Measurements from ENCODE around the gene TUBGCP2.
A peak's percentile ranks its signal among the peaks of the same experiment; 100 is the strongest.
"Not testable (repeated sequence)": the region's sequence is repeated elsewhere in the genome, so short reads cannot be mapped to it uniquely, and the experiment has no call there.

Gene TUBGCP2

GRCh38 chr10:133270773-133271297, 37.8 kb downstream of the TUBGCP2 start:
- DNase-seq, result no peak
- TF ChIP-seq POLR2A (IDR thresholded peaks at IDR 0.05; ENCODE audit: low read length) (no peak), GATA1 (IDR thresholded peaks at IDR 0.05; ENCODE audit: low read depth, low read length) (no peak)

GRCh38 chr10:133270204-133270603, 38.5 kb downstream of the TUBGCP2 start:
- no peak for TF ChIP-seq POLR2A (IDR thresholded peaks at IDR 0.05; ENCODE audit: low read length)
- TF ChIP-seq GATA1 (IDR thresholded peaks at IDR 0.05; ENCODE audit: low read depth, low read length), result no peak
- no peak for DNase-seq

GRCh38 chr10:133269367-133269766, 39.3 kb downstream of the TUBGCP2 start:
- no peak for DNase-seq
- no peak for TF ChIP-seq GATA1 (IDR thresholded peaks at IDR 0.05; ENCODE audit: low read depth, low read length)
- no peak for TF ChIP-seq POLR2A (IDR thresholded peaks at IDR 0.05; ENCODE audit: low read length)

DNA sequence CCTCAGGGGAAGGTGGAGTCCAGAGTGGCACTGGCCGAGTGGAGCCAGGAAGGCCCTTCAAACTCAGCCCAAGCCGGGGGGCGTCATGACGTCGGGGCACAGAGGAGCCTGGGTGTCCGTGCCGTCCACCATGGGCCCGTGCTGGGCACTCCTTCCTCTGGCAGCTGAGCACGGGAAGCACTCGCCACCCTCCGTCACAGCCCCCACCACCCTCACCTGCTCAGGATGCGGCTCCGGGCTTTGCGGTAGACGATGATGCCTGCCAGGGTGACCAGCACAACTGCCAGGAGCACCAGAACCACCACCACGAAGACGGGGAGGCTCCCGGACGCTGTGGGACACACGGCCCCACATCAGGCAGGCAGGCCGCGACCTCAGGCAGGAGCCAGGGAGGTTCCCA, 40.1 kb downstream of the TUBGCP2 start:
- no peak for TF ChIP-seq GATA1 (IDR thresholded peaks at IDR 0.05; ENCODE audit: low read depth, low read length)
- no peak for TF ChIP-seq POLR2A (IDR thresholded peaks at IDR 0.05; ENCODE audit: low read length)
- no peak for DNase-seq

- no peak for TF ChIP-seq GATA1 (IDR thresholded peaks at IDR 0.05; ENCODE audit: low read depth, low read length)
- no peak for TF ChIP-seq POLR2A (IDR thresholded peaks at IDR 0.05; ENCODE audit: low read length)
- no peak for DNase-seq
Measured at GRCh38 chr10:133267829-133268228, 40.8 kb downstream of the TUBGCP2 start.

- no peak for DNase-seq
- no peak for TF ChIP-seq GATA1 (IDR thresholded peaks at IDR 0.05; ENCODE audit: low read depth, low read length)
- no peak for TF ChIP-seq POLR2A (IDR thresholded peaks at IDR 0.05; ENCODE audit: low read length)
Measured at GRCh38 chr10:133267293-133267692, 41.4 kb downstream of the TUBGCP2 start.

DNA sequence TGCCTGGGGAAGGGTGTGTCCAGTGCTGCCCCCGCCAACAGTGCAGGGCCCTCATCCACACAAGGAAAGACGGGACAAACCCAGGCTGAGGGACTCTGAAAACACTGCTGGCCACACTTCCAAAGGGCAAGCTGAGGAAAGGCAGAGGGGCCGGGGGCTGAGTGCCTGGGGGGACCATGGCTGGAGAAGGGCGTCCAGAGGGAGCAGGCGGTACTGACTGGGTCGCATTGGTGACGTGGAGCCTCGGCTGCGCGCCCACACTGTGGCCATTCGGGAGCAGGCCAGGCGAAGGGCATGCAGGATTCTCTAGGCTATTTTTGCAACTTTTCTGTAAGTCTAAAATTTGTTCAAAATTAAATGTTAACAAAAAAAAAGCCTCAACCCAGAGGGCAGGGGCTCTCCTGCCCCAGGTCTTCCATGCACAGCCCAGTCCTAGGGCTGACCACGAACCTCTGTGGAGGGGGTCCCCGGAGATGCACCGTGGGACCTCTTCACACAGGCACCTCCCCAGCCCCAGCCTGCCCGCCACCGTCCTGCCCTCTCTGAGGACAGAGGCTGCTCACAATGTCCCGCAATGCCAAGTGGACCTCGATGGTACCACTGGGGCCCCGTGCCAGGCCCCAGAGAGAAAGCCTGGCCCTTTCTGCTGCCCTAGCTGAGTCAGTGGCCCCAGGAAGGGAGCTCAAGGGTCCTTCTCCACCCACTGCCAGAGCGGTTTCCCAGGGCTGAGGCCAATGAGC, 42.4 kb downstream of the TUBGCP2 start:
- DNase-seq, result no peak
- TF ChIP-seq POLR2A (IDR thresholded peaks at IDR 0.05; ENCODE audit: low read length) (no peak), GATA1 (IDR thresholded peaks at IDR 0.05; ENCODE audit: low read depth, low read length) (no peak)

DNA sequence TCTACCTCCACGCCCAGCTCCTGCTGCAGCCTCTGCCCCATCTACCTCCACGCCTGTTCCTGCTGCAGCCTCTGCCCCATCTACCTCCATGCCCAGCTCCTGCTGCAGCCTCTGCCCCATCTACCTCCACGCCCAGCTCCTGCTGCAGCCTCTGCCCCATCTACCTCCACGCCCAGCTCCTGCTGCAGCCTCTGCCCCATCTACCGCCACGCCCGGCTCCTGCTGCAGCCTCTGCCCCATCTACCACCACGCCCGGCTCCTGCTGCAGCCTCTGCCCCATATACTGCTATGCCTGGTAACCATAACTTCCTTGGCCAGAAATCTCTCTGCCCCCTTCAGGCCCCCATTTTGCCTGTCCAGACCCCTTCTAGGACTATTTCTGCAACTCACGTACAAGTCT, 43.6 kb downstream of the TUBGCP2 start:
- not testable (repeated sequence) for DNase-seq

- DNase-seq, result peak in 1 of 2 experiments; percentile 17
- TF ChIP-seq GATA1 (IDR thresholded peaks at IDR 0.05; ENCODE audit: low read depth, low read length), result no peak
- TF ChIP-seq POLR2A (IDR thresholded peaks at IDR 0.05; ENCODE audit: low read length), result no peak
Measured at GRCh38 chr10:133264461-133264860, 44.2 kb downstream of the TUBGCP2 start.

DNA sequence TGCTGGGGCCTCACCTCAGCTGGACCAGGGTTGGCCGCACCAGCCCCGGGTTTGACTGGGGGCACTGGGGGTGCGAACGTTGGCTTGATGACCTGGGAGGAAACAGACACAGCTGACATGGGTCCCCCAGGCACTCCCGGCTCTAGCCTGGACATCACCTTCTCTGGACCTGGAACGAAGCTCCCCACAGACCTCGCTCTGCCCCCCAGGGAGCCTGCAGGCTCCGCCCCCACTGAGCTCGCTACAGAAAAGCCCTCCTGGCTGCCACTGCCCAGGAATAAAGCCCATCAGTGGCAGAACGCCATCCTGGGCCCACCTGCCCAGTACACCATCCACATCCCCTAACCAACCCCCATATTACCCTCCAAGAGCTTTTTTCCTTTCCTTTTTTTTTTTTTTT, 45.0 kb downstream of the TUBGCP2 start:
- no peak for TF ChIP-seq POLR2A (IDR thresholded peaks at IDR 0.05; ENCODE audit: low read length)
- TF ChIP-seq GATA1 (IDR thresholded peaks at IDR 0.05; ENCODE audit: low read depth, low read length), result no peak
- DNase-seq, result no peak

DNA sequence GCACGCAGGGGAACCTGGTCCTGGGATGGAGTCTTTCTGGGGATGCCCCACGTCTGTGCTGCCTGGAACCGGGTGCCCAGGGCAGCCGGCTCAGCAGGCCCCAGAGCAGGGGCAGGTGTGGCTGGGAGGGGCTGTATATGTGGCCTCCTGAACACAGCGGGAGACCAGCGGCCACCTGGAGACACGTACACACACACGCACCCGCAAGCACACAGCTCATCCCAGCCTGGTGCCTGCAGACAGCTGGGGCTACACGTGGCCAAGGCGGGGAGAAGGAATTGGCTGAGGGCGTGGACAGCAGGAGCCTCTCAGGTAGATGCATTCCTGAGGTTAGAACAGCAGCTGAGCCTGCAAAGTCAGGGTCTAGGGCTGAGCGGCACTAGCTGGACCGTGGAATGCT, 46.0 kb downstream of the TUBGCP2 start:
- TF ChIP-seq POLR2A (IDR thresholded peaks at IDR 0.05; ENCODE audit: low read length), result no peak
- TF ChIP-seq GATA1 (IDR thresholded peaks at IDR 0.05; ENCODE audit: low read depth, low read length), result no peak
- DNase-seq, result no peak

GRCh38 chr10:133261726-133262325, 46.8 kb downstream of the TUBGCP2 start:
- DNase-seq, result peak; percentile 90 to 95
- TF ChIP-seq GATA1 (IDR thresholded peaks at IDR 0.05; ENCODE audit: low read depth, low read length) (no peak), POLR2A (IDR thresholded peaks at IDR 0.05; ENCODE audit: low read length) (no peak)

DNA sequence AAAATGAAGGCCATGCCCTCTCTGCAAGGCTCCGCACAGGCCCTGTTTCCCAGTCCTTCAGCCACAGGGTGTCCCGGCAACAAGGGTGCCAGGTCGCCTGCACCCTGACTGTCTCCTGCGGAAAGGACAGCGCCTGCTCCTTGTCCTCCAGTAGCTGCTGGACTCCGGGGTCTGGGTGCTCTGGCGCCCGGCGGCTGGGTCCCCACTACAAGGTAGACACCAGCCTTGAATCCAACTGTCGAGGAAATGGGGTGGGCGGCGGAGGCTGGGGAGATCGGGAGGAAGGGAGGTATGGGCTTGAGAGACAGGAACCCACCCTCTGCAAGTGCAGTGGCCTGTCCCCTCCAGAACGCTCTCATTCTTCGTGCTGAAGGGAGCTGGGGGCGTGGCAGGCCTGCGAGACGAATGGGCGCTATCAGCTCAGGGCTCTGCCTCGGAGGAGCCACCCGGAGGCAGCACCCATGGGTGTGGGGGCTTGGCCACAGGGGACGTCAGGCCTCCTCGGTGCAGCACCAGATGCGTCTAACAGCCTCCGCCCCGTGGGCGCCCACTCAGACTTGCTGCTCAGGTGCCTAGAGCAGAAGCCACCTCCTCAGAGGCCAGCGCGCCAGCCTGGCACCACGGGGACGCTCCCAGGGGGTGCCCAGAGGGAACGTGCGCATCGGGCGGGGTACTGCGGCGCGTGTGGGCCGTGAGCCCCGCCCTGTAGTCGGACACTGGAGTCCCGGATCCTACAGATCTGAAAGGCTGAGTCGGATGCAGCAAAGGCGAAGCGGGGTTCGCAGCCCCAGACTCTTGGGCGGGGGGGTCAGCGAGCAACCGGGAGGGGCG, 47.6 kb downstream of the TUBGCP2 start:
- TF ChIP-seq GATA1 (IDR thresholded peaks at IDR 0.05; ENCODE audit: low read depth, low read length) (no peak), POLR2A (IDR thresholded peaks at IDR 0.05; ENCODE audit: low read length) (peak; percentile 74)
- DNase-seq, result peak; percentile 85 to 86

DNA sequence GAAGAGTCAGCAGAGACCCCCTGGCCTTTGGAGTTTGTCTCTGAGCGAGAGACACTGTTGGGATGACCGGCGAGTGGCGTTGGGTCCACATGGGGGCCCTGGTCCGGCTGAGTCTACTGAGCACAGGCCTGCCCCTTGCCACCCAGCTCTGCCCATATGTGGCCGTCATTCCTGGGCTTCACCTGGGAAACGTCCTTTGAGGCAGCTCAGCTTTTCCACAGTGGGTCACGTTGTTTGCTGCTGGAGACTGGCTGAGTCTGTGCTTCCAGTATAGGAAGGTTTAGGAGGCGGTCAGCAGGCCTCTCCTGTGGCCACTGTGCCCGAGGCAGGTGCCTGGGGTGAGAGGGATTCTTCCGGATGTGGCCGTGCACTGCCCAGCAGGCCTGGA, 49.1 kb downstream of the TUBGCP2 start:
- no peak for DNase-seq
- no peak for TF ChIP-seq POLR2A (IDR thresholded peaks at IDR 0.05; ENCODE audit: low read length)
- no peak for TF ChIP-seq GATA1 (IDR thresholded peaks at IDR 0.05; ENCODE audit: low read depth, low read length)

Measured in erythroblast (primary cell).